HG03571 (cell line): ENCODE data around the gene ETV6.
"Not testable (repeated sequence)": the region's sequence is repeated elsewhere in the genome, so short reads cannot be mapped to it uniquely, and the experiment has no call there.

ENCODE experiments used
- ATAC-seq: cut with Tn5 transposase; IDR thresholded peaks from one replicate; pipeline ENCODE4 v1.9.1; 2021; ENCODE audit not compliant: unreplicated experiment

The ETV6 gene

GRCh38 chr12:11666131-11667050 is 16.9 kb downstream of the ETV6 start:
- ATAC-seq = no peak

GRCh38 chr12:11667171-11667570 is 17.7 kb downstream of the ETV6 start:
- ATAC-seq = no peak

GRCh38 chr12:11668611-11669010 is 19.1 kb downstream of the ETV6 start:
- ATAC-seq = no peak

GRCh38 chr12:11669348-11669747 is 19.9 kb downstream of the ETV6 start:
- no peak for ATAC-seq

- no peak for ATAC-seq
These were observed 23.1 kb downstream of the ETV6 start for GRCh38 chr12:11672256-11673191.

GRCh38 chr12:11673666-11674461 is 24.4 kb downstream of the ETV6 start:
- ATAC-seq = no peak

GRCh38 chr12:11674894-11675390 is 25.5 kb downstream of the ETV6 start:
- ATAC-seq = no peak

GRCh38 chr12:11676052-11676451 is 26.6 kb downstream of the ETV6 start:
- ATAC-seq = no peak

- no peak for ATAC-seq
These were observed 27.6 kb downstream of the ETV6 start for GRCh38 chr12:11677093-11677492.

- no peak for ATAC-seq
These were observed 28.3 kb downstream of the ETV6 start for GRCh38 chr12:11677752-11678151.

GRCh38 chr12:11678781-11679180 is 29.3 kb downstream of the ETV6 start:
- ATAC-seq = no peak

GRCh38 chr12:11681207-11681606 is 31.7 kb downstream of the ETV6 start:
- ATAC-seq = no peak

- not testable (repeated sequence) for ATAC-seq
These were observed 32.2 kb downstream of the ETV6 start for GRCh38 chr12:11681695-11682094.

GRCh38 chr12:11684393-11684792 is 34.9 kb downstream of the ETV6 start:
- ATAC-seq = no peak

- no peak for ATAC-seq
These were observed 35.3 kb downstream of the ETV6 start for GRCh38 chr12:11684811-11685210.

- no peak for ATAC-seq
These were observed 35.8 kb downstream of the ETV6 start for GRCh38 chr12:11685316-11685715.

GRCh38 chr12:11685716-11686115 is 36.2 kb downstream of the ETV6 start:
- no peak for ATAC-seq

GRCh38 chr12:11686120-11686519 is 36.6 kb downstream of the ETV6 start:
- no peak for ATAC-seq

- no peak for ATAC-seq
These were observed 38.1 kb downstream of the ETV6 start for GRCh38 chr12:11687528-11687927.

GRCh38 chr12:11688379-11688778 is 38.9 kb downstream of the ETV6 start:
- no peak for ATAC-seq

- ATAC-seq = no peak
These were observed 39.4 kb downstream of the ETV6 start for GRCh38 chr12:11688831-11689230.
